Activated naive CD8-positive, alpha-beta T cell treated with anti-CD3 and anti-CD28 coated beads for 36 hours (primary cell): ENCODE results near the gene RPS15. TPM values are rescaled to one million over a fixed set of nuclear protein-coding genes. Genes with fewer than 3 reads are reported as not detected.
"Not testable (repeated sequence)": the region's sequence is repeated elsewhere in the genome, so short reads cannot be mapped to it uniquely, and the experiment has no call there.

ENCODE experiments used
- DNase-seq: peaks from one replicate; pipeline ENCODE4 v3.0.0; 2021
- H3K27ac Mint-ChIP-seq: one replicate; pipeline ENCODE4 v1.8.0; 2022; ENCODE audit warnings: mild to moderate bottlenecking, moderate library complexity, mixed read lengths
- H3K27me3 Mint-ChIP-seq: one replicate; pipeline ENCODE4 v1.8.0; 2022; ENCODE audit warnings: mild to moderate bottlenecking, mixed read lengths
- H3K36me3 Mint-ChIP-seq: one replicate; pipeline ENCODE4 v1.8.0; 2021; ENCODE audit warnings: mild to moderate bottlenecking, mixed read lengths
- H3K4me1 Mint-ChIP-seq: one replicate; pipeline ENCODE4 v1.8.0; 2021; ENCODE audit warnings: mixed read lengths
- H3K4me3 Mint-ChIP-seq: one replicate; pipeline ENCODE4 v1.8.0; 2022; ENCODE audit warnings: mild to moderate bottlenecking, moderate library complexity, mixed read lengths
- H3K9me3 Mint-ChIP-seq: one replicate; pipeline ENCODE4 v1.8.0; 2022; ENCODE audit warnings: mixed read lengths
- total RNA-seq, 2 experiments: library from RNA; stranded (reverse); gene quantifications; one replicate each; pipeline ENCODE4 v1.2.3, GENCODE V29; 2021

RPS15 gene
- total RNA-seq, 2 experiments from 2014 or later: 1,472 to 1,524 TPM

DNA sequence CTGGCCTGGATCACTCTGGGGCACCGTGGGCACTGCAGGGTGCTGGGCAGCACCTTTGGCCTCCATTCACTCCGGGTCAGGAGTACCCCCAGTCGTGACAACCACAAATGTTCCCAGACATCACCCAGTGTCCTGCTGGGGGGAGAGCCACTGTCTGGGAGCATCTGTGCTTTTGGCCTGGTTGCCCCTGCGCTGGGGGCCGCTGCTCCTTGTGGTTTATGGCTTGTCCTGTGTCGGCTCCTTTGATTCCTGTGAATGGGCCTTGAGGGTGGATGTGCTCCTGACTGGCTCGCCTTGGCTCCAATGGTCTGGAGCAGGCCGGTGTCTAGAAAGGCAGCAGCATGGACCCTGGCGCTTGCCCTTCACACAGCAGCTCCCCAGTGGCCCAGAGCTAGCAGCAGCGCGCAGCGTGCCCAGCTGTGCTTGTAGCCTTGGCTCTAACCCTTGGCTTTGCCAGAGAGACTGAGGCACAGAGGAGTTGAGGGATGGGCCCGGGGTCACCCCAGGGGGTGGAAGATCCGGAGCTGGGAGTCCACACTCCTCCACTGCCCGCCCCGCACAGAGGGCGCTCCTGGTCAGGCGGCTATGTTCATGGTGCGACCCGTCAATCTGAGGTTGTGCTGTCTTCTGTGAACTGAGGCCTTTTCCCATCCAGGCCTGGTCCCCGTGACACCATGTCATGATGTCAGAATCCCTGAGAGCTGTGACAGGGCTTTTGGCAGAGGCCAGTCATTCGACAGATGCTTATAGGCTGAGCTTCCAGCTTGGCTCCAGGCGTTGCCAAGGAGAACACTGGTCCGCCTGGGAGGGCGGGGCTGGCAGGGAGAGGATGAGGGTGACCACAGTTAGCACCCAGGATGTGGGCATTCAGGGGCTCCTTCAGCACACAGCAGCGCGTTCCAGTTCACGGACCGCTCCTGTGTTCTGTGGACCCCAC lies 26.7 kb upstream of the RPS15 start:
- H3K27ac Mint-ChIP-seq: peak overlapping the region; percentile 95
- no peak overlapping the region for H3K4me3 Mint-ChIP-seq
- H3K4me1 Mint-ChIP-seq: peaks cover 65% of the 10 kb centered on the region
- peak; percentile 39 for DNase-seq
- no peaks in the 10 kb centered on the region for H3K9me3 Mint-ChIP-seq
- H3K27me3 Mint-ChIP-seq: no peaks in the 10 kb centered on the region
- H3K36me3 Mint-ChIP-seq: peaks cover 47% of the 10 kb centered on the region

GRCh38 chr19:1412323-1412923 lies 25.8 kb upstream of the RPS15 start:
- DNase-seq: no peak
- no peak overlapping the region for H3K4me3 Mint-ChIP-seq
- no peaks in the 10 kb centered on the region for H3K27me3 Mint-ChIP-seq
- H3K36me3 Mint-ChIP-seq: peaks cover 49% of the 10 kb centered on the region
- peaks cover 68% of the 10 kb centered on the region for H3K4me1 Mint-ChIP-seq
- H3K27ac Mint-ChIP-seq: peak overlapping the region; percentile 95
- H3K9me3 Mint-ChIP-seq: no peaks in the 10 kb centered on the region

DNA sequence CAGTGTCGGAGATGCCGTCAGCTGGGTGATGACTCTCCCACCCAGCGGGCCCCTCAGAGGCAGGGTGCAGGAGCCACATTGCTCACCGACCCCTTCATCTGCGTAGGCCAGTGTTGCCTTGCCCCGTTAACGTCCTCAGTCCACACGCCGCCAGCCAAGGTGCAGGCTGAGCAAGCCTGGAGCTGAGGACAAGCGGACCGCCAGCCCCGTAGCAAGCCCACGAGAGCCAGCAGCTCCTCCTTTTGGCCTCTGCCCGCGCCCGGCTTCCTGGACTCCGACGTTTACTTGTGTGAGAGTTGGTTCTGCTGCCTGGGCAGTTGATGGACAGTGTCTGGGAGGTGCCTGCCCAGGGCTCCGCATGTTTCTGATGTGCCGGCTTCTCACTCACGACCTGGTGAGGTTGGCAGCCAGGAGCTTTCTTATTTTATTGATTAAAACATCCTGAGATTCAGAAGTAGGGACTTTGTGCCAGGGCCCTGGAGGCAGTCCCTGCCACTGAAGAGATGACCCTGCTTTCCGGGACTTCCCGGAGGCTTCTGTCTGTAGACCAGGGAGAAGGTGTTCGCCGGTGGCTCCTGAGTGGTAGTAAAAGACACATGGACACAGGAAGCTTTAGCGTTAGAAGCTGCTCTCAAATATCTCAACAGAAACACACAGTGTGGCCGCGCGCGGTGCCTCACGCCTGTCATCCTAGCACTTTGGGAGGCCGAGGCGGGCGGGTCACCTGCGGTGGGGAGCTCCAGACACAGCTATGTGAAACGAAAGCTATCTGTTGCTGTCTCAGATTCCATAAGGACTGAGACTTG lies 25.0 kb upstream of the RPS15 start:
- H3K4me3 Mint-ChIP-seq: no peak overlapping the region
- H3K27ac Mint-ChIP-seq: peak overlapping the region; percentile 69
- H3K4me1 Mint-ChIP-seq: peaks cover 71% of the 10 kb centered on the region
- peaks cover 53% of the 10 kb centered on the region for H3K36me3 Mint-ChIP-seq
- no peaks in the 10 kb centered on the region for H3K27me3 Mint-ChIP-seq
- DNase-seq: no peak
- no peaks in the 10 kb centered on the region for H3K9me3 Mint-ChIP-seq

DNA sequence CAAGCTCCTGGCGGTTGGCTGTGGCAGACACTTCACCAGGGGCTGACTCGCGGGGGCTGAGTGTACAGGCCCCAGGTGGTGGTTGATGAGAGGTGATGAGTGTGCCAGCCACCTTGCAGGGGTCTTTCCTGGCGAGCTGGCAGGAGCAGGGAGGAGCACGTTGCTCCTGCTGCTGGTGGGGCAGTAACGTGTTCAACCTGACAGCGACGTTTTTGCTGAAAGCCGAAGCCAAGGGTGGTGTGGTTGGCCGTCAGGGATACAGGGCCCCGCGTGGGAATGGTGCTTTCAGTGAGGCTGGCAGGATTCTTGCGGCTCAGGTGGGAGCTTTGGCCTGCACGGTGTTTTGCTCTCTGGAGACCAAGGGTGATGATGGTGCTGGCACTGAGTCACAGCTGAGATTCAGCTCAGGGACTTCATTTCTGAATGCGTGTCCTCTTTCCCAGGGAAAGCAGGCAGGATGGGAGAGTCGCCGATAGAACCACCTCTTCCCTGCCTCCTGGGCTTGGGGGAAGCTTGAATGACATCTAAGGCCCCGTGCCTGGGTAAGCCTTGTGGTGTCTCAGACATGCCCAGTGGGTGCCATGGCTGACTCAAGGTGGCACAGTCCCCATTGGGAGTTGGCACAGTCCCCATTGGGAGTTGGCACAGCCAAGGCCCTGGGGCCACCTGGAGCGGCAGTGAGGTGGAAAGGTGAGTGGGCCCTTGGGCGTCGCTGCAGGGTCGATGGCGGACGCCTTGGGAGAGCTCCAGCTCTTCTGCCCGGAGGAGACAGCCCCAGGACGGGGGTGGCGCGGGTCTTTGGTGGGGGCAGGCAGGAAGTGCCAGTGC lies 22.0 kb upstream of the RPS15 start:
- H3K27me3 Mint-ChIP-seq: no peaks in the 10 kb centered on the region
- DNase-seq: no peak
- no peaks in the 10 kb centered on the region for H3K9me3 Mint-ChIP-seq
- peaks cover 48% of the 10 kb centered on the region for H3K4me1 Mint-ChIP-seq
- H3K4me3 Mint-ChIP-seq: peak overlapping the region; percentile 43
- peaks cover 34% of the 10 kb centered on the region for H3K36me3 Mint-ChIP-seq
- H3K27ac Mint-ChIP-seq: peak overlapping the region; percentile 27

GRCh38 chr19:1417145-1417544 lies 21.1 kb upstream of the RPS15 start:
- no peak for DNase-seq
- Mint-ChIP-seq H3K4me1 (peaks cover 38% of the 10 kb centered on the region), H3K27ac (no peak overlapping the region), H3K27me3 (no peaks in the 10 kb centered on the region), H3K36me3 (peaks cover 31% of the 10 kb centered on the region), H3K4me3 (no peak overlapping the region), H3K9me3 (no peaks in the 10 kb centered on the region)

- no peaks in the 10 kb centered on the region for H3K27me3 Mint-ChIP-seq
- peak overlapping the region; percentile 19 for H3K27ac Mint-ChIP-seq
- no peaks in the 10 kb centered on the region for H3K9me3 Mint-ChIP-seq
- no peak overlapping the region for H3K4me3 Mint-ChIP-seq
- no peak for DNase-seq
- H3K4me1 Mint-ChIP-seq: peaks cover 34% of the 10 kb centered on the region
- peaks cover 30% of the 10 kb centered on the region for H3K36me3 Mint-ChIP-seq
These were observed 20.3 kb upstream of the RPS15 start for GRCh38 chr19:1417681-1418495.

GRCh38 chr19:1418496-1418775 lies 19.8 kb upstream of the RPS15 start:
- H3K27me3 Mint-ChIP-seq: no peaks in the 10 kb centered on the region
- H3K4me1 Mint-ChIP-seq: peaks cover 29% of the 10 kb centered on the region
- DNase-seq: no peak
- H3K36me3 Mint-ChIP-seq: peaks cover 31% of the 10 kb centered on the region
- H3K4me3 Mint-ChIP-seq: no peak overlapping the region
- no peaks in the 10 kb centered on the region for H3K9me3 Mint-ChIP-seq
- no peak overlapping the region for H3K27ac Mint-ChIP-seq

GRCh38 chr19:1418951-1419738 lies 19.1 kb upstream of the RPS15 start:
- H3K27me3 Mint-ChIP-seq: no peaks in the 10 kb centered on the region
- H3K4me3 Mint-ChIP-seq: no peak overlapping the region
- no peak overlapping the region for H3K27ac Mint-ChIP-seq
- H3K9me3 Mint-ChIP-seq: no peaks in the 10 kb centered on the region
- peaks cover 26% of the 10 kb centered on the region for H3K4me1 Mint-ChIP-seq
- DNase-seq: no peak
- peaks cover 29% of the 10 kb centered on the region for H3K36me3 Mint-ChIP-seq

- not testable (repeated sequence) for DNase-seq, H3K4me3 Mint-ChIP-seq, H3K27me3 Mint-ChIP-seq, H3K9me3 Mint-ChIP-seq, H3K27ac Mint-ChIP-seq
- Mint-ChIP-seq H3K36me3 (peaks cover 31% of the 10 kb centered on the region), H3K4me1 (peaks cover 22% of the 10 kb centered on the region)
These were observed 18.1 kb upstream of the RPS15 start for GRCh38 chr19:1420085-1420484.

DNA sequence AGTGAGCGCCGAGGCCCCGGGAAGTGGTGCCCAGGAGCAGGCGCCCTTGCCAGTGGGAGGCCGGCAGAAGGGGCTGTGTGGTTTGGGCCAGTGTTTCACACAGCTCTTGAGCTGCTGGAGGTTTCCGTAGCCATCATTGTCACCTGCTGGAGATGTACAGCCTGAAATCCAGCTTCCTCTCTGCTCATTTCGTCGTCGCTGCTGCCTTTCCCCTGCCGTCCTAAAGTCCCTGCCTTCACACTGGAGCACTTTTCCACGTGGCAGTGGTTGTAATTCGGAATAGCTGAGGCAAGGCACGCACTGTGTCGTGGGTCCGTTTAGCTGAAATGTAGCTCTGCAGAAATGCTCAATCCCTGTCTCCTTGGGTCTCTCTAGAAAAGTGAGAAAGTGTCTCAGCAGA lies 17.6 kb upstream of the RPS15 start:
- Mint-ChIP-seq H3K27ac (no peak overlapping the region), H3K4me1 (peaks cover 18% of the 10 kb centered on the region), H3K27me3 (no peaks in the 10 kb centered on the region), H3K9me3 (no peaks in the 10 kb centered on the region), H3K36me3 (peaks cover 28% of the 10 kb centered on the region), H3K4me3 (no peak overlapping the region)
- no peak for DNase-seq

GRCh38 chr19:1421218-1421957 lies 16.8 kb upstream of the RPS15 start:
- peaks cover 10% of the 10 kb centered on the region for H3K4me1 Mint-ChIP-seq
- no peaks in the 10 kb centered on the region for H3K27me3 Mint-ChIP-seq
- peaks cover 28% of the 10 kb centered on the region for H3K36me3 Mint-ChIP-seq
- no peaks in the 10 kb centered on the region for H3K9me3 Mint-ChIP-seq
- H3K4me3 Mint-ChIP-seq: no peak overlapping the region
- DNase-seq: no peak
- no peak overlapping the region for H3K27ac Mint-ChIP-seq

GRCh38 chr19:1421958-1422305 lies 16.3 kb upstream of the RPS15 start:
- peaks cover 29% of the 10 kb centered on the region for H3K36me3 Mint-ChIP-seq
- DNase-seq: no peak
- H3K27me3 Mint-ChIP-seq: no peaks in the 10 kb centered on the region
- H3K9me3 Mint-ChIP-seq: no peaks in the 10 kb centered on the region
- H3K4me1 Mint-ChIP-seq: peaks cover 8% of the 10 kb centered on the region
- no peak overlapping the region for H3K4me3 Mint-ChIP-seq
- no peak overlapping the region for H3K27ac Mint-ChIP-seq

- H3K27ac Mint-ChIP-seq: no peak overlapping the region
- H3K9me3 Mint-ChIP-seq: no peaks in the 10 kb centered on the region
- H3K4me1 Mint-ChIP-seq: peaks cover 6% of the 10 kb centered on the region
- no peak for DNase-seq
- H3K27me3 Mint-ChIP-seq: no peaks in the 10 kb centered on the region
- H3K36me3 Mint-ChIP-seq: peaks cover 28% of the 10 kb centered on the region
- no peak overlapping the region for H3K4me3 Mint-ChIP-seq
These were observed 15.8 kb upstream of the RPS15 start for GRCh38 chr19:1422360-1422759.
